Esophagus muscularis mucosa (tissue), 4 donors: ENCODE results near the gene SLC35F3. TPM values are rescaled to one million over a fixed set of nuclear protein-coding genes. Genes with fewer than 3 reads are reported as not detected.

ENCODE experiments used
- DNase-seq: peaks from one replicate; pipeline ENCODE4 v3.0.0-alpha.2; 2017; ENCODE audit errors: extremely low spot score
- H3K27ac ChIP-seq, 4 donors: fragments of 200-600 bp; sonication (generic); replicated peaks in 1 of 4; 1 replicate in 3 of 4; 2 replicates in 1 of 4; pipeline ENCODE4 v1.5.1; 2016 to 2019; ENCODE audit warnings: mild to moderate bottlenecking in 1 of 4
- H3K27me3 ChIP-seq, 4 donors: fragments of 200-600 bp; sonication (generic); one replicate each; pipeline versions ENCODE4 v1.5.1 to v1.6.0; 2016 to 2019
- H3K36me3 ChIP-seq, 4 donors: fragments of 200-600 bp; sonication (generic); one replicate each; pipeline ENCODE4 v1.5.1; 2016 to 2019
- H3K4me1 ChIP-seq, 4 donors: fragments of 200-600 bp; sonication (generic); one replicate each; pipeline ENCODE4 v1.5.1; 2016 to 2019
- H3K4me3 ChIP-seq, 4 donors: fragments of 200-600 bp; sonication (generic); 1 replicate in 2 of 4; 2 replicates in 2 of 4; pipeline ENCODE4 v1.5.1; 2016 to 2019; ENCODE audit warnings: mild to moderate bottlenecking in 4 of 4, moderate library complexity in 1 of 4
- H3K9me3 ChIP-seq, 4 donors: fragments of 200-600 bp; sonication (generic); 1 replicate in 3 of 4; 2 replicates in 1 of 4; pipeline ENCODE4 v1.5.1; 2016 to 2019
- CTCF ChIP-seq, 3 experiments: fragments of 200-600 bp in 2 of 3; fragments of 450-650 bp in 1 of 3; sonication (generic) in 2 of 3; IDR thresholded peaks; one replicate each; pipeline ENCODE4 v1.5.1; 2017 to 2019; ENCODE audit warnings: antibody characterized with exemption in 3 of 3, mild to moderate bottlenecking in 2 of 3, moderate library complexity in 1 of 3
- EP300 ChIP-seq: sonication (generic); formaldehyde crosslinking; IDR thresholded peaks from one replicate; pipeline ENCODE4 v1.6.1; 2017; ENCODE audit warnings: antibody characterized with exemption
- POLR2A ChIP-seq: fragments of 450-650 bp; IDR thresholded peaks from one replicate; pipeline ENCODE4 v1.6.1; 2017; ENCODE audit warnings: antibody characterized with exemption, moderate library complexity, mild to moderate bottlenecking, low read depth
- POLR2AphosphoS5 ChIP-seq, 2 donors: sonication (generic); formaldehyde crosslinking; IDR thresholded peaks; one replicate each; pipeline ENCODE4 v1.6.1; 2017; ENCODE audit warnings: antibody characterized with exemption in 2 of 2
- WGBS: methylation state at CpG from one replicate; pipeline ENCODE4 v1.1.5; 2018; 5-methylcytosine and 5-hydroxymethylcytosine counted together
- intact Hi-C: fragments of 100-400 bp; cut with DNase I; formaldehyde crosslinking; loops from one replicate; pipeline ENCODE4 v1.15.1; 2023
- total RNA-seq, 4 donors: library from RNA; depleted of rRNA; stranded (reverse); fragments of >200 nt; gene quantifications; one replicate each; pipeline versions ENCODE4 v1.1.0 to v1.2.1, GENCODE V29; 2016

Gene SLC35F3
- total RNA-seq, 4 donors from 2014 or later: 0.34 TPM; not detected in 3

GRCh38 chr1:233944601-233945000, 40.1 kb downstream of the SLC35F3 start:
- Histone ChIP-seq H3K27me3 (no peaks in the 10 kb centered on the region), H3K9me3 (no peaks in the 10 kb centered on the region), H3K27ac (no peak overlapping the region), H3K36me3 (no peaks in the 10 kb centered on the region), H3K4me3 (no peak overlapping the region), H3K4me1 (no peaks in the 10 kb centered on the region)
- 66% methylated on average over 4 of the region's 4 CpGs for WGBS
- no peak for DNase-seq
- TF ChIP-seq CTCF (IDR thresholded peaks at IDR 0.05): no peak
- no peak for TF ChIP-seq POLR2A
- TF ChIP-seq EP300: no peak
- TF ChIP-seq POLR2AphosphoS5 (IDR thresholded peaks at IDR 0.05): no peak
- intact Hi-C loops: no loop called here

GRCh38 chr1:233945573-233945972, 41.1 kb downstream of the SLC35F3 start:
- WGBS: 49% methylated on average over 3 of the region's 3 CpGs
- H3K4me1 ChIP-seq: no peaks in the 10 kb centered on the region
- no peak overlapping the region for H3K4me3 ChIP-seq
- intact Hi-C loops: no loop called here
- H3K27me3 ChIP-seq: no peaks in the 10 kb centered on the region
- H3K27ac ChIP-seq: no peak overlapping the region
- DNase-seq: no peak
- no peaks in the 10 kb centered on the region for H3K9me3 ChIP-seq
- no peaks in the 10 kb centered on the region for H3K36me3 ChIP-seq
- TF ChIP-seq CTCF (IDR thresholded peaks at IDR 0.05) (no peak), EP300 (no peak), POLR2A (no peak), POLR2AphosphoS5 (IDR thresholded peaks at IDR 0.05) (no peak)

GRCh38 chr1:233945979-233946378, 41.5 kb downstream of the SLC35F3 start:
- intact Hi-C loops: no loop called here
- H3K36me3 ChIP-seq: no peaks in the 10 kb centered on the region
- no peak overlapping the region for H3K27ac ChIP-seq
- H3K9me3 ChIP-seq: peaks cover 0 to 3% (median 0%) of the 10 kb centered on the region in 4 donors
- no peak for DNase-seq
- 98% methylated on average over 2 of the region's 2 CpGs for WGBS
- no peaks in the 10 kb centered on the region for H3K4me1 ChIP-seq
- no peak overlapping the region for H3K4me3 ChIP-seq
- no peaks in the 10 kb centered on the region for H3K27me3 ChIP-seq
- TF ChIP-seq POLR2A (no peak), CTCF (IDR thresholded peaks at IDR 0.05) (no peak), POLR2AphosphoS5 (IDR thresholded peaks at IDR 0.05) (no peak), EP300 (no peak)

GRCh38 chr1:233946724-233947123, 42.2 kb downstream of the SLC35F3 start:
- Histone ChIP-seq H3K27me3 (no peaks in the 10 kb centered on the region), H3K27ac (no peak overlapping the region), H3K4me1 (no peaks in the 10 kb centered on the region), H3K4me3 (no peak overlapping the region), H3K9me3 (peaks cover 0 to 11% (median 3%) of the 10 kb centered on the region in 4 donors), H3K36me3 (no peaks in the 10 kb centered on the region)
- intact Hi-C loops: no loop called here
- TF ChIP-seq CTCF (IDR thresholded peaks at IDR 0.05): no peak
- no peak for TF ChIP-seq EP300
- no peak for TF ChIP-seq POLR2A
- no peak for TF ChIP-seq POLR2AphosphoS5 (IDR thresholded peaks at IDR 0.05)
- WGBS: 93% methylated on average over 1 of the region's 1 CpG
- DNase-seq: no peak

GRCh38 chr1:233951804-233952203, 47.3 kb downstream of the SLC35F3 start:
- intact Hi-C loops: no loop called here
- WGBS: 70% methylated on average over 1 of the region's 1 CpG
- TF ChIP-seq CTCF (IDR thresholded peaks at IDR 0.05) (no peak), POLR2AphosphoS5 (IDR thresholded peaks at IDR 0.05) (no peak), EP300 (no peak), POLR2A (no peak)
- Histone ChIP-seq H3K27ac (no peak overlapping the region), H3K27me3 (no peaks in the 10 kb centered on the region), H3K36me3 (no peaks in the 10 kb centered on the region), H3K4me3 (no peak overlapping the region), H3K9me3 (peaks cover 0 to 25% (median 15%) of the 10 kb centered on the region in 4 donors), H3K4me1 (no peaks in the 10 kb centered on the region)
- DNase-seq: no peak
